ENCODE measurements around the gene LAMP2. TPM values are rescaled to one million over a fixed set of nuclear protein-coding genes. Genes with fewer than 3 reads are reported as not detected.

Gene LAMP2
- total RNA-seq, 1 donor from 2014 or later = 68.7 TPM

Other genes starting within 250 kb of the LAMP2 start
- 13.6 and 14.4 TPM in 2 replicates for gene ZBTB33, start 218.5 kb downstream of the LAMP2 start, total RNA-seq
- not detected in 2 replicates for gene TMEM255A, start 157.8 kb downstream of the LAMP2 start, total RNA-seq
- not detected in 2 replicates for gene ATP1B4, start 107.2 kb downstream of the LAMP2 start, total RNA-seq
- 35.4 and 39.1 TPM in 2 replicates for gene CUL4B, start 91.7 kb upstream of the LAMP2 start, total RNA-seq
- 45.6 and 53.9 TPM in 2 replicates for gene MCTS1, start 134.8 kb upstream of the LAMP2 start, total RNA-seq
- 34.2 and 34.3 TPM in 2 replicates for gene C1GALT1C1, start 160.8 kb upstream of the LAMP2 start, total RNA-seq

Data from T-helper 1 cell treated with Interleukin-12 subunit alpha and Interleukin-12 subunit beta and Interleukin-4 antibody, amounts not matched to agents 30 ng/mL and 1 ng/mL, for 36 hours (primary cell).